Stomach (tissue), 4 donors: ENCODE data around the gene ADCY7.

Experiments used
- EP300 ChIP-seq: sonication (generic); formaldehyde crosslinking; IDR thresholded peaks from one replicate; pipeline ENCODE4 v1.6.1; 2017; ENCODE audit warnings: antibody characterized with exemption
- POLR2A ChIP-seq, 4 donors: fragments of 450-650 bp; IDR thresholded peaks; one replicate each; pipeline ENCODE4 v1.6.1; 2016; ENCODE audit warnings: antibody characterized with exemption in 4 of 4, control low read depth in 2 of 4, mild to moderate bottlenecking in 1 of 4, moderate library complexity in 1 of 4
- POLR2AphosphoS5 ChIP-seq, 3 donors: sonication (generic); formaldehyde crosslinking; IDR thresholded peaks; one replicate each; pipeline ENCODE4 v1.6.1; 2016; ENCODE audit warnings: antibody characterized with exemption in 3 of 3
- TF ChIP-seq, protein P1 (sequence below), 7 experiments: fragments of 450-650 bp in 4 of 7; fragments of 200-600 bp in 3 of 7; sonication (generic) in 3 of 7; IDR thresholded peaks; one replicate each; pipeline ENCODE4 v1.5.1; 2016 to 2019; ENCODE audit warnings: antibody characterized with exemption in 7 of 7, control low read depth in 2 of 7, mild to moderate bottlenecking in 1 of 7

DNA sequence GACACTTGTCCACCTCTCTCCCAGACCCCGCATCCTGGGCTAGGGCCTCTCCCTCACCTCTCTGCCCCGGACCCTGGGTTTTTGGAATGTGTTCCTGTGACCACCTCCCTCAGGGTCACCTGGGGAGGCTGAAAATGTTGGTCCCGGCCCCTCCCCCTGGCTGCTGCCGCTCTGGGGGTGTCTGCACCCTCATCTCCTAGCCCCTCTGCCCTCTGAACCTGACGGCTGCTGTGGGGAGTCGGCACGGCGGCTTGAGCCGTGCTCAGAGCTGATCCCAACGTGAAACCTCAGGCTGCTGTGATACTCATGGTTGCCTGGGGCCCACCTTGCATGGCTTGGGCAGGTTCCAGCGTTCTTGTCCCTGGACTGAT, 42.8 kb downstream of the ADCY7 start:
- TF ChIP-seq POLR2A (IDR thresholded peaks at IDR 0.05) (no peak), POLR2AphosphoS5 (IDR thresholded peaks at IDR 0.05) (no peak), EP300 (no peak)
- TF ChIP-seq, protein P1, sequence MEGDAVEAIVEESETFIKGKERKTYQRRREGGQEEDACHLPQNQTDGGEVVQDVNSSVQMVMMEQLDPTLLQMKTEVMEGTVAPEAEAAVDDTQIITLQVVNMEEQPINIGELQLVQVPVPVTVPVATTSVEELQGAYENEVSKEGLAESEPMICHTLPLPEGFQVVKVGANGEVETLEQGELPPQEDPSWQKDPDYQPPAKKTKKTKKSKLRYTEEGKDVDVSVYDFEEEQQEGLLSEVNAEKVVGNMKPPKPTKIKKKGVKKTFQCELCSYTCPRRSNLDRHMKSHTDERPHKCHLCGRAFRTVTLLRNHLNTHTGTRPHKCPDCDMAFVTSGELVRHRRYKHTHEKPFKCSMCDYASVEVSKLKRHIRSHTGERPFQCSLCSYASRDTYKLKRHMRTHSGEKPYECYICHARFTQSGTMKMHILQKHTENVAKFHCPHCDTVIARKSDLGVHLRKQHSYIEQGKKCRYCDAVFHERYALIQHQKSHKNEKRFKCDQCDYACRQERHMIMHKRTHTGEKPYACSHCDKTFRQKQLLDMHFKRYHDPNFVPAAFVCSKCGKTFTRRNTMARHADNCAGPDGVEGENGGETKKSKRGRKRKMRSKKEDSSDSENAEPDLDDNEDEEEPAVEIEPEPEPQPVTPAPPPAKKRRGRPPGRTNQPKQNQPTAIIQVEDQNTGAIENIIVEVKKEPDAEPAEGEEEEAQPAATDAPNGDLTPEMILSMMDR (IDR thresholded peaks at IDR 0.05) = no peak
